AG09319 (cell line): Measurements from ENCODE around the gene OR5C1.
"Not testable (repeated sequence)": the region's sequence is repeated elsewhere in the genome, so short reads cannot be mapped to it uniquely, and the experiment has no call there.

Source experiments
- DNase-seq: peaks from one replicate; pipeline ENCODE4 v3.0.0-alpha.2; 2010; ENCODE audit warnings: low read depth; ENCODE audit errors: extremely low read depth
- CTCF ChIP-seq: IDR thresholded peaks from 2 replicates; pipeline ENCODE4 v1.5.1; 2011; ENCODE audit warnings: low read depth, mild to moderate bottlenecking, inconsistent platforms, low read length, moderate library complexity

Gene OR5C1

GRCh38 chr9:122797316-122798063 is 8.8 kb downstream of the OR5C1 start:
- DNase-seq: no peak
- no peak for TF ChIP-seq CTCF

DNA sequence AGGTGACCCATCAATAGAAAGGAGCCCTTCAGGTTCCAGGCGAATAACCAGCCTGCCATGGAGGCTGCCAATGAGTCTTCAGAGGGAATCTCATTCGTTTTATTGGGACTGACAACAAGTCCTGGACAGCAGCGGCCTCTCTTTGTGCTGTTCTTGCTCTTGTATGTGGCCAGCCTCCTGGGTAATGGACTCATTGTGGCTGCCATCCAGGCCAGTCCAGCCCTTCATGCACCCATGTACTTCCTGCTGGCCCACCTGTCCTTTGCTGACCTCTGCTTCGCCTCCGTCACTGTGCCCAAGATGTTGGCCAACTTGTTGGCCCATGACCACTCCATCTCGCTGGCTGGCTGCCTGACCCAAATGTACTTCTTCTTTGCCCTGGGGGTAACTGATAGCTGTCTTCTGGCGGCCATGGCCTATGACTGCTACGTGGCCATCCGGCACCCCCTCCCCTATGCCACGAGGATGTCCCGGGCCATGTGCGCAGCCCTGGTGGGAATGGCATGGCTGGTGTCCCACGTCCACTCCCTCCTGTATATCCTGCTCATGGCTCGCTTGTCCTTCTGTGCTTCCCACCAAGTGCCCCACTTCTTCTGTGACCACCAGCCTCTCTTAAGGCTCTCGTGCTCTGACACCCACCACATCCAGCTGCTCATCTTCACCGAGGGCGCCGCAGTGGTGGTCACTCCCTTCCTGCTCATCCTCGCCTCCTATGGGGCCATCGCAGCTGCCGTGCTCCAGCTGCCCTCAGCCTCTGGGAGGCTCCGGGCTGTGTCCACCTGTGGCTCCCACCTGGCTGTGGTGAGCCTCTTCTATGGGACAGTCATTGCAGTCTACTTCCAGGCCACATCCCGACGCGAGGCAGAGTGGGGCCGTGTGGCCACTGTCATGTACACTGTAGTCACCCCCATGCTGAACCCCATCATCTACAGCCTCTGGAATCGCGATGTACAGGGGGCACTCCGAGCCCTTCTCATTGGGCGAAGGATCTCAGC is 11.6 kb downstream of the OR5C1 start, which contains the start of gene OR1K1:
Gene OR1K1, plus strand, starts transcription at position 58 of the 995 bp plus-strand sequence. Its CDS starts 0 bp downstream, at position 58.
- DNase-seq: no peak
- no peak for TF ChIP-seq CTCF

GRCh38 chr9:122806661-122807060 is 17.9 kb downstream of the OR5C1 start:
- no peak for DNase-seq
- no peak for TF ChIP-seq CTCF

- DNase-seq: no peak
- no peak for TF ChIP-seq CTCF
These were observed 18.7 kb downstream of the OR5C1 start for GRCh38 chr9:122807271-122807900.

DNA sequence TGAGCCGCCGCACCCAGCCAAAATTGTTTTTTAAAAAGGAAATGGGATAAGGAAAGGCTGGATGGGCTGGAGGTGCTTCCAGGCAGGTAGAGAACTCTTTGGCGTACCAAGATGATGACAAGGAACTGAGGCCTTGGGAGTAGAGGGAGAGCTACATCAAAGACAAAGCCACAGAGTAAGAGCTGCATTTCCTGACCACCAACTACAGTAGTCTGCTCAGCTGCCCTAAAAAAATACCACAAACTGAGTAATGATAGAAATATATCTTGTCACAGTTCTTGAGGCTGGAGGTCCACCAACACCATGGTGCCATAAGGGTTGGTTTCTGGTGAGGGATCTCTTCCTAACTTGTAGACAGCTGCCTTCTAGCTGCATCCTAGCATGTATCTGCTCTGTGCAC is 19.4 kb downstream of the OR5C1 start:
- no peak for TF ChIP-seq CTCF
- DNase-seq: no peak

GRCh38 chr9:122809261-122809660 is 20.5 kb downstream of the OR5C1 start:
- DNase-seq: not testable (repeated sequence)

- TF ChIP-seq CTCF: peak; percentile 65
- peak; percentile 44 for DNase-seq
These were observed 21.7 kb downstream of the OR5C1 start for GRCh38 chr9:122810306-122810946.
